ENCODE measurements around the gene GNG12. TPM values are rescaled to one million over a fixed set of nuclear protein-coding genes. Genes with fewer than 3 reads are reported as not detected.

GNG12 gene
- total RNA-seq, 1 experiment from 2014 or later = 14.3 TPM

DNA sequence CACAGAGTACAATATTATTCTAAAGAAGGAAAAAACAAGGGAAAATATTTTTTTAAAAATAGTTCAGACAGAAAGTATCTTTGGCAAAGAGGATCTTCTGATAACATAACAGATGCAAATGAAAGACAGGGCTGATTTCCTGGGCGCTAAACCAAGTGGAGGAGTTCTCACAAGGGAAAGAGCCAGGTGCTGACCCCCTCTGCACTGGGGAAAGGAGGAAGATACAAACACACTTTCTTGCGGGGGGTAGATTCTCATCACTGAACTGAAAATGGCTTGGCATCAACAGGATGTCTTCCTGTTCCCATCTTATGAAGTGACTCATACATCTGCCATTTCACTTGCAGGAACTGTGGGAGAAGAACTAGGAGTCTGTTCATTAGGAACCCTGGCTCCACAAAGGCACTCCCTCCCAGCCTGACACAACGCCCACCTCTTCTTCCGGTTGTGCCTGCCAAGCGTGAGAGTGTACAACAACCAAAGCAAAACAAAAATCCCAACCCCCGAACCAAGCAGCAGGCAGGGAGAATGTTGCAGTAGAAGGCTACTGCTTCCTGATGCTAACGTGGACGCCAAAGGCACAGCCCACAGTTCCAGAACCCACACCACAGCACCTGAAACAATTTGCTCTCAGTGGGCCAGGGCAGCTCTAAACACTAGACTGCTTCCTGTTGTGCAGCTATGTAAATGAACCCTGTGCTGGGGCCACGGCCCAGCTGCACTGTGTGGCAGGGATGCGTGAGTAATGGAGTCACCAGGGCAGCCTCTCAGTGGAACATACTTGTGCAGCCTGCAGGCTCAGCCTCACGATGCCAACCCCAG is 97.2 kb downstream of the GNG12 start:
- no CpG with 5 or more reads among the region's 11 CpGs for WGBS (ENCODE audit: extremely low coverage, insufficient read length, low lambda C conversion rate)
- Mint-ChIP-seq H3K4me3 (no peak overlapping the region), H3K4me1 (peaks cover 18 to 23% of the 10 kb centered on the region in 2 experiments), H3K27me3 (ENCODE audit: low read depth) (no peaks in the 10 kb centered on the region), H3K9me3 (no peaks in the 10 kb centered on the region; a peak in 1 of 5 replicates), H3K27ac (peak overlapping the region in 2 of 3 experiments; percentile 60 to 86; a peak in 4 of 7 replicates), H3K36me3 (ENCODE audit: insufficient read depth in 1 of 3, low read depth in 3 of 3) (no peaks in the 10 kb centered on the region)
- H3T11ph ChIP-seq (ENCODE audit: low read length) = no peak overlapping the region
- no peak overlapping the region for H4K91ac ChIP-seq (ENCODE audit: insufficient read length, low read depth, low read length)
- H3K23ac ChIP-seq (ENCODE audit: insufficient read length, low read depth, low read length) = no peak overlapping the region
- no peaks in the 10 kb centered on the region for H3K79me1 ChIP-seq (ENCODE audit: insufficient read depth, low read depth, low read length, poor library complexity, severe bottlenecking)
- no peak overlapping the region for H4K5ac ChIP-seq (ENCODE audit: insufficient read length, low read depth, low read length)
- no peak for DNase-seq
- H3K9ac ChIP-seq (ENCODE audit: extremely low read depth, insufficient read length, low read length) = no peak overlapping the region
- no peak overlapping the region for H2BK15ac ChIP-seq (ENCODE audit: low read depth, low read length)
- H3K14ac ChIP-seq (ENCODE audit: insufficient read depth, low read length) = no peak overlapping the region
- no peak overlapping the region for H2BK12ac ChIP-seq (ENCODE audit: insufficient read length, low read depth, low read length)
- H4K20me1 ChIP-seq (ENCODE audit: control insufficient read depth, insufficient read depth, insufficient read length) = peaks cover 2% of the 10 kb centered on the region
- H3K27ac ChIP-seq (ENCODE audit: insufficient read length, low read depth, low read length) = no peak overlapping the region
- TF ChIP-seq, protein P1, sequence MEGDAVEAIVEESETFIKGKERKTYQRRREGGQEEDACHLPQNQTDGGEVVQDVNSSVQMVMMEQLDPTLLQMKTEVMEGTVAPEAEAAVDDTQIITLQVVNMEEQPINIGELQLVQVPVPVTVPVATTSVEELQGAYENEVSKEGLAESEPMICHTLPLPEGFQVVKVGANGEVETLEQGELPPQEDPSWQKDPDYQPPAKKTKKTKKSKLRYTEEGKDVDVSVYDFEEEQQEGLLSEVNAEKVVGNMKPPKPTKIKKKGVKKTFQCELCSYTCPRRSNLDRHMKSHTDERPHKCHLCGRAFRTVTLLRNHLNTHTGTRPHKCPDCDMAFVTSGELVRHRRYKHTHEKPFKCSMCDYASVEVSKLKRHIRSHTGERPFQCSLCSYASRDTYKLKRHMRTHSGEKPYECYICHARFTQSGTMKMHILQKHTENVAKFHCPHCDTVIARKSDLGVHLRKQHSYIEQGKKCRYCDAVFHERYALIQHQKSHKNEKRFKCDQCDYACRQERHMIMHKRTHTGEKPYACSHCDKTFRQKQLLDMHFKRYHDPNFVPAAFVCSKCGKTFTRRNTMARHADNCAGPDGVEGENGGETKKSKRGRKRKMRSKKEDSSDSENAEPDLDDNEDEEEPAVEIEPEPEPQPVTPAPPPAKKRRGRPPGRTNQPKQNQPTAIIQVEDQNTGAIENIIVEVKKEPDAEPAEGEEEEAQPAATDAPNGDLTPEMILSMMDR (conservative IDR thresholded peaks at IDR 0.05) = no peak
- no peak overlapping the region for H2BK20ac ChIP-seq (ENCODE audit: low read depth, low read length, poor library complexity, severe bottlenecking)
- H3K4me1 ChIP-seq (ENCODE audit: insufficient read depth, low read length) = no peaks in the 10 kb centered on the region; the same call in 1 of the 2 replicates
- no peaks in the 10 kb centered on the region for H3K27me3 ChIP-seq (ENCODE audit: insufficient read depth, low read length)
- H3K4ac ChIP-seq (ENCODE audit: low read depth, low read length) = no peak overlapping the region
- H3K79me2 ChIP-seq (ENCODE audit: insufficient read depth, low read length) = no peaks in the 10 kb centered on the region
- H3K4me2 ChIP-seq (ENCODE audit: insufficient read depth, insufficient read length, low read length) = no peak overlapping the region
- no peak overlapping the region for H4K8ac ChIP-seq (replicated peaks; ENCODE audit: insufficient read length, low read depth, low read length)
- no peak overlapping the region for H3K18ac ChIP-seq (ENCODE audit: insufficient read length, low read depth, low read length)
- H2AFZ ChIP-seq (ENCODE audit: low read length) = no peak overlapping the region
- H3K23me2 ChIP-seq (ENCODE audit: insufficient read length, low read depth, low read length, poor library complexity, severe bottlenecking) = no peaks in the 10 kb centered on the region
- no peak overlapping the region for H3K56ac ChIP-seq (ENCODE audit: insufficient read length, low read depth, low read length)
- no peaks in the 10 kb centered on the region for H3K9me3 ChIP-seq (ENCODE audit: control insufficient read depth, low read depth, low read length)
- H2AK5ac ChIP-seq (ENCODE audit: insufficient read length, low read length) = no peak overlapping the region
- H2BK120ac ChIP-seq (ENCODE audit: low read depth, low read length, poor library complexity, severe bottlenecking) = no peak overlapping the region
- H2BK5ac ChIP-seq (ENCODE audit: insufficient read length, low read length) = no peak overlapping the region

Data from H9 (cell line).